Stimulated activated CD8-positive, alpha-beta memory T cell treated with anti-CD3 and anti-CD28 coated beads, Interleukin-7, amount 100 ng/mL, for 4 hours (primary cell): Measurements from ENCODE around the gene GGTA1.
"Not testable (repeated sequence)": the region's sequence is repeated elsewhere in the genome, so short reads cannot be mapped to it uniquely, and the experiment has no call there.

Experiments
- DNase-seq, 2 donors: peaks; one replicate each; pipeline ENCODE4 v3.0.0-alpha.2; 2020; ENCODE audit warnings: low read depth in 2 of 2

The GGTA1 gene

DNA sequence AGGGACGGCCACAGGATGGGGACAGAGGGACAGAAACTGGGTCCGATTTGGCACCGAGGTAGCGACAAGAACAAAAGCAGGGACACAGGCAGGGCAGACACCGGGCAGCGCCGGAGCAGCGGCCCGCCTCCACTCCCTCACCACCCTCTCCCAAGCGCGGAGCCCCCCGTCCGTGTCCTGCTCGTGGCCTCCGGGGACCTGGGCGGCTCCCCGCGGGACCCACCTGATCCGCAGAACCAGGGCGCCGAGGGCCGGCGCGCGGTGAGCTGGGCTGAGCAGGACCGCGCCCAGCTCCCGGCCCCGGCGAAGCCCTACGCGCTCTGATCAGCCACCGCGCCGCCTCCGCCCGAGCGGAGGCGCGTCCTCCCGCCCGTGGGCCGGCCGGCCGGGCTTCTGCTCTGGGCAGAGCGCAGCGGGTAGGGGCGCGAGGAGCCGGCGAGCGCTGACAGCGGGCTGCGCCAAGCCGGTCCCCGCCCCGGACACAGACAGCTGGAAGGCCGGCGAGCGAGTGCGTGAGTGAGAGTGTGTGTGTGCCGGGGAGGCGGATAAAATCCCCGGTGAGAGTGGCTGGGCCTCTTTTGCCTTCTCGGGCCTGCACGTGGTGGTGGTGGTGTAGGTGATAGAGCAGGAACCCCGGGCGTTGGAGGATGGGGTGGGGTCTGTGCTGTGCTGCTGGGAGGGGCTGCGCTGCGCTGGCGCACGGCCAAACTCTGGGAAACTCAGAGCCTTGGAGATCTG lies at the start of gene GGTA1:
GGTA1 (minus strand) TSS at position 418 of the 738 bp plus-strand sequence. CDS start 31,922 bp downstream, outside the sequence.
- DNase-seq = no peak

DNA sequence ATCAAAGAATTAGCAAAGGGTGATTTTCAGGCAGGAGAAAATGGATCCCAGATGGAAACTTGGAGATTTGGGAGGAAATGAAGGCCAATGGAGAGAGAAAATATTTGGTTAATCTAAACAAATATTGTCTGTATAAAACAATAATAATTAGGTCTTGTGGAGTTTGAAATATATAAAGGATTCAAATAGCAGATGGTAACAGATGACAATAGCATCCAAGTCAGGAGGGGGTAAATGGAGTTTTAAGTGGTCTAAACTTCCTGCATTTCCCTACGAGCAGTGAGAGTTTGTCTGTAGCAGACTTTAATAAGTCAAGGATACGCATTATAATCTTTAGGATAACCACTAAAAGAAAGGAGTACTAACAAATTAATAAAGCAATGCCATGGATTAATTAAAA lies 49.0 kb upstream of the GGTA1 start:
- no peak for DNase-seq

DNA sequence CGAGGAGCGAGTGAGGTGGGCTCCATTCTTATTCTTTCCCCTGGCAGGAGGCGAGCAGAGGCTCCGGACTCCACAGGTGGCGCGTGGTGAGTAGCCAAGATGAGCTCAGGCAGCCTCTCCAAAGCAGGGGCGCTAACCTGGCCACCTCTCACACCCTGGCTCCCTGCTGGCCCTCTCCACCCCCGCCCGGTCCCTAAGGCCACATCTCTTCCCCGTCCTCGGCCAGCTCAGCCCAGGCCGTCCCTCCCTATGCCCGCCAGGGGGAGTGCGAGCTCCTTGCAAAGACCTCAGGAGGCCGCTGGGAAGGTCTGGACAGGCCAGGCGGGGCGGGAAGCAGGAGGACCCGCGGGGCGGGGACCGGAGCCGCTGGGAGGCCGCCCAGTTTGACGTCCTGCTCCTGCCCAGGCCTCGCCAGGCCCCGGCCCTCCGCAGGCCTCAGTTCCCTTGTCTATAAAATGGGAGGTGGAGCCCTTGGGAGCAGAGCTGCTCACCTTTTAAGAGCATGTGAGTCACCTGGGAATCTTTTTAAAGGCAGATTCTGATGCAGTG lies 46.3 kb upstream of the GGTA1 start:
- DNase-seq = peak; percentile 9 to 37

DNA sequence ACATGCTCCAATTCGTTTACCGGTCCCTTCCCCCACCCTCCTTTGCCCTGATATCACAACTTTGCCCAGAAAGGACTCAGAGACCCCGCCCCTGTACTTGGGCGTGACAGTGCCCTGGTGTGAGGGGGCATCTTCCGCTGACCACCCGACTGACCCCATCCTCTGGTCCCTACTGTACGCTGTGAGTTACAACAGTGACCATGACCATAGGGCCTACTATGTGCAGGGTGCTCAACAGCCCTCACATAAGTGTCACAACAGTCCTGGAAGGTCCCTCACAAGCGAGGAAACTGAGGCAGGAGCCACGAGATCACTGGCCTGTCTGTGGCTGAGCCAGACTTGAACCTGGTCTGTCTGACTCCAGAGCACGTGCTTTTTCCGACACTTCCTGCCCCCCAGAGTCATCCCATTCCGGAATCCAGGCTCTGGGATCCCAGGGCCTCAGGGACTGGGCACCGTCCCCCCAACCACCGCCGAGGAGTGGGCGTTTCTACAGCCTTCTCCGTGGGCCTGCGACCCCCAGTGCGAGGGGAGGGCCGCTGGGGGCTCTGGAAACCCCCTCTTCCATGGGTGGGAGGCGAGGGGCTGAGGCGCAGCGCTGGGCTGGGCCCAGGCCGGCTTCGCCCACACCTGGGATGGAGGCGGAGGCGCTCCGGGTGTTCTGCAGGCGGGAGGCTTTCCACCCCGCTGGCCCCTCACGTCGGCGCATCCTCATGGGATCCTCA lies 45.7 kb upstream of the GGTA1 start:
- DNase-seq = no peak

DNA sequence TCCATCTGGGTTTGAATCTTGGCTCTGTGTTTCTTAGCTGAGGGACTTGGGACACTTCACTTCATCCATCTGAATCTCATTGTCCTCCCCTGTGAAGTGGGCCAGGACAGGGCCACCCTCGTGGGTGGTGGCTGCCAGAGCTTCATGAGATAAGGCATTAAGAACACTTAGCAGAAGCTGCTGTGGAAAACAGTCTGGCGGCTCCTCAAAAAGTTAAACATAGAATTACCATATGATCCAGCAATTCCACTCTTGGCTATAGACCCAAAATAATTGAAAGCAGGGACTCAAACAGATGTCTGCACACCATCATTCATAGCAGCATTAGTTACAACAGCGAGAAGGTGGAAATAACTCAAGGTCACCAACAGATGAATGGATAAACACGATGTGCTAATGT lies 42.4 kb upstream of the GGTA1 start:
- DNase-seq = no peak

DNA sequence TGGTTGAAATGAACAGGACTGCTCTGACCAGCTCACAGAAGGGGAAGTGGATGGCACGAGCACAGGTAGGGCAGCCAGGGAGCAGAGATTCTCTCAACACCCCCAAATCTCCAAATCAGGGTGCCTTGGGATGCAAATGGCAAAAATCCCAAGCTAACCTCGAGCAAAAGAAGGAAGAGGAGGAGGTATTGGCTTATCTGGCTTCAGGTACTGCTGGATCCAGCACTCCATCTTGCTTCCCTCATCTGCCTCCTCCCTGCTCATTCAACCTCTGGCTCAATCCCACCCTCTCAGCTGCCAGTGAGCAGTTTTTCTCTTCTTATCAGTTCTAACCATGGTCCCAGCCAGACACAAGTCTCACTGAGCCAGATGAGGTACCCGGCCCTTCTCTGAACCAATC lies 41.6 kb upstream of the GGTA1 start:
- DNase-seq = no peak

DNA sequence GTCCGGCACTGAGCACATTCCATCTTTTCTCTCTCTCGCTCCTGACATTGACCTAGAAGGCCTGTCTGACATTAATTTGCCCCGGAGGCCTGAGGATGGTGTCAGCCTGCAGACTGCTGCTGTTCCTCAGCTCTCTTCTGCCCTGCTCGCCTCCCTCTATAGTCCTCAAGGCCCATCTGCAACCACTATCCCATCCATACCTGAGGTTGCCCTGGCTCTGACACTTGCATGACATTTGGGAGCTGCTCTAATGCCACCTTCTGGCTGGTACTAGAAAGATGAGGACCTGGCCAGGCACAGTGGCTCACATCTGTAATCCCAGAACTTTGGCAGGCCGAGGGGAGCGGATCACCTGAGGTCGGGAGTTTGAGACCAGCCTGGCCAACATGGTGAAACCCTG lies 38.6 kb upstream of the GGTA1 start:
- DNase-seq = no peak

DNA sequence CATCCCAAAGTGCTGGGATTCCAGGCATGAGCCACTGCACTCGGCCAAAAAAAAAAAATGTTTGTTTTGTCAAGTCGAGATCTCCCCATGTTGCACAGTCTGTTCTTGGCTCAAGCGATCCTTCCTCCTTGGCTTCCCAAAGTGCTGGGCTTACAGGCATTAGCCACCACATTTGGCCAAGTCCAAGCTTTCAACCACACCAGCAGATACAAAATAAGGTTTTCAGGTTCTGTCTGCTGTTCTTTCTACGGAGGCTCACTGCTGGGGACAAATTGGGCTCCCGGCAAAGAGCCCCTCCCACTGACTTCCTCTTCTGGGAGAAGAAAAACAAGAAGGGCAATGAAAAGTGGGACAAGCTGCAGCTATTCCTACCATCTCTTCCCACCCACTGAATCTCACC lies 37.6 kb upstream of the GGTA1 start:
- DNase-seq = no peak

DNA sequence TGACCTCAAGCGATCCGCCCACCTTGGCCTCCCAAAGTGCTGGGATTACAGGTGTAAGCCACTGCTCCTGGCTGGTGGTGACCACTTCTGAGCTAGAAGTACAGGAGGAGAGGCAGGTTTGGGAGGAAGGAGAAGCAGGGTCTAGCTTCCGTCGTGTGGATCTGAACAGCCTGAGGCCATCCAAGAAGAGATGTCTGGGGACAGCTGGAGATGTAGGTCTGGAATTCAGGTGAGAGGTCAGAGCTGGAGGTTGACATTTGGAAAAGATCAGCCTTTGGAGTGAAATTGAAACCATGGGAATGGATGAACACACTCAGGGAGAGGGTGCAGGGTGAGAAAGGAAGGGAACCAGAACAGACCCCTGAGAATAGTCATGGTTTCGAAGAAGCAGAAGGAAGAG lies 33.2 kb upstream of the GGTA1 start:
- no peak for DNase-seq

DNA sequence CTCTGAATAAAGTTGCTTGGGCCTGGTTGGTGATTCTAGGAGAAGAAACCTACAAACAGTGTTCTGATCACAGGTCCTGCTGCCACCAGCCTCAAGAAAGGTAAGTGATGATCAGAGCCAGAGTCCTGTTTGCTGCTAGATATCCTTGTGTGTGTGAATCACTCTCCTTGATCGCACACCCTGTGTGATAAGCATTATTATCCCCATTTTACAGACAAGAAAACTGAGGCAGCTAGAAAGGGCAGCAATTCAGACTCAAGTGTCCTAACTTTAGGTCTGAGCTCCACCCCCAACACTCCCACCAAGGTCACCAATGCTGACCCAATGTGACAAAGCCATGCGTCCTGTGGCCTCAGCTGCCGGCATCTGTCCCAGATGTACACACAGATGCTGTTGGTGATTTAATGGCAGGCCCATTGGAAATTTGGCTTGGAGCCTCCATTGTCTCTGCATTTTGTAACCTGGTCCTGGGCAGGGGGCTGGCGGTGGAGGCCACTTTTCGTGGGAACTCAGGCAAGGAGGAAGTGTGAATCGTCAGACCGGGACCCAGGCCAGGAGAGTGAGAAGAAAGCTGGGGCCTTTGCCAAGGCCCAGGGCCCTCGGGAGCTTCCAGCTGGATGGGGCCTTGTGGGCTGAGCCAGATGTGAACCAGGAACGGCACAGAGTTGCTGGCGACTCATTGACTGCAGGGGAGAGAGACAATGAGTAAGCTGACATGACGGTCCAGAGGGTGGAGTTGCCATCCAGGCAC lies 29.8 kb upstream of the GGTA1 start:
- DNase-seq = no peak

DNA sequence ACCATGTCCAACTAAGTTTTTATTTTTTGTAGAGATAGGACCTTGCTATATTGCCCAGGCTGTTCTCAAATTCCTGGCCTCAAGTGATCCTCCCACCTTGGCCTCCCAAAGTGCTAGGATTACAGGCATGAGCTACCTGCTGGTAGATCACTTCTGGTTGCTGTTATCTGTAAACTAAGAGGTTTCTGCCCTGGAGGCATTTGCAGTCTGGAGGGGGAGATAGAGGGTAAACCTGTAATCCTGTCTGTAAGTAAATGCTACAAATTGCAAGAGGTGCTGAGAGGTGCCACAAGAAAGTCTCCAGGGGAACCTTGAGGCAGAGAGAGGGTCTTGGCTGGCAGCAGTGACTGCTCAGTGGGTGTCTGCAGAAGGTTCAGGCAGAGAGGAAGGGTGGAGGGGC lies 29.0 kb upstream of the GGTA1 start:
- DNase-seq = no peak

DNA sequence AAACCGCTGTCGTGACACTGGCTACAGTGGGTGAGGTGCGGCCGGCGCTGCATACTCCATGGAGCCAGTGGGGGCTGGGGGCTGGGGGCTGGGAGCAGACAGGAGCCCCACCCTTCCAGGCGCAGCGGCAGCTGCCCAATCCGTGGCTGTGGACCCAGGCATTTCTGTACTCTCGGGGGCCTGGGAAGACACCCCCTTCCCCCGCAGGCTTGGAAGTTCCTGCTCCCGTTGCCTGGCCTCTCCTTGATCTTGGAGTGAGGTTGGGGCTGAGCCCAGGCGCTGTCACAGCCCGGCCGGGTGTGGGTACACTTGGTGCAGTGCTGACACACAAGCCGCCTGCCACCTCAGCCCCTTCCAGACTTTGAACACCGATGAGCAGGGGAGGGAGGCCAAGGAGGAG lies 27.7 kb upstream of the GGTA1 start:
- no peak for DNase-seq

DNA sequence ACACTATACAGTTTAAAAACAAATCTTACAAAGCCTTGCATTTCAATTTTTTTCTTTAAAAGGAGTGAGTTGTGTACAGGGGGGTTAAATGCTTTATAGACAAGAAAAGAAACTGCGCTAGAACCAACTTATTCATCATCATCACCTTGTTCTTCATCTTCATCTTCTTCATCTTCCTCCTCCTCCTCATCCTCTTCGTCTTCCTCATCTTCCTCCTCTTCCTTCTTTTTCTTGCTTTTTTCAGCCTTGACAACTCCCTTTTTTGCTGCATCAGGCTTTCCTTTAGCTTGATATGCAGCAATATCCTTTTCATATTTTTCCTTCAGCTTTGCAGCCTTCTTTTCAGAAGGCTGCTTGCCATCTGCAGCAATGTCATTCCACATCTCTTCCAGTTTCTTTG lies 20.0 kb upstream of the GGTA1 start:
- DNase-seq = not testable (repeated sequence)

DNA sequence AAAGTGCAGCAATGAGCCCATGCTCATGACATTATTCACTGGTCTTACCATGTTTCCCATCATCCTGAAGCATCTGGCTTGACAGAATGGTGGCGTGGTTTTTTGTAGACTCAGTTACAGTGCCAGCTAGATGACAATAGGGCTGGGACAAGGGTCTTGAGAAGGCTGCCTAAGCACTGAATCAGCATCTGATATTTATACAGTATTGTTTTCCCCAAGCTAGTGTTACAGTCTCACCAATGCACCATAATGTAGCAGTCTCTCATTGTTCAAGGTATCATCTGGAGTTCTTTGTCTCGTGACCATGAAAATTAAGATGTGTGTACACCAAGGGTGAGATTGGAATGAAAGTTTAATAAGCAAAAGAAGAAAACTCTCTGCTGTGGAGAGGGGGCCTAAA lies 19.0 kb upstream of the GGTA1 start:
- DNase-seq = no peak

DNA sequence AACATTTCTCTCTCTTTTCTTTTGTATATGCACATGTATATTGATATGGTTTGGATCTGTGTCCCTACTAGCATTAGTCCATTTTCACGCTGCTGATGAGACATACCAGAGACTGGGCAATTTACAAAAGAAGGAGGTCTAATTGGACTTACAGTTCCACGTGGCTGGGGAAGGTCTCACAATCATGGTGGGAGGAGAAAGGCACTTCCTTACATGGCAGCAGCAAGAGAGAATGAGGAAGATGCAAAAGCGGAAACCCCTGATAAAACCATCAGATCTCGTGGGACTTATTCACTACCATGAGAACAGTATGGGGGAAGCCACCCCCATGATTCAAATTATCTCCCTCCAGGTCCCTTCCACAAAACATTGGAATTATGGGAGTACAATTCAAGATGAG lies 13.5 kb upstream of the GGTA1 start:
- not testable (repeated sequence) for DNase-seq

DNA sequence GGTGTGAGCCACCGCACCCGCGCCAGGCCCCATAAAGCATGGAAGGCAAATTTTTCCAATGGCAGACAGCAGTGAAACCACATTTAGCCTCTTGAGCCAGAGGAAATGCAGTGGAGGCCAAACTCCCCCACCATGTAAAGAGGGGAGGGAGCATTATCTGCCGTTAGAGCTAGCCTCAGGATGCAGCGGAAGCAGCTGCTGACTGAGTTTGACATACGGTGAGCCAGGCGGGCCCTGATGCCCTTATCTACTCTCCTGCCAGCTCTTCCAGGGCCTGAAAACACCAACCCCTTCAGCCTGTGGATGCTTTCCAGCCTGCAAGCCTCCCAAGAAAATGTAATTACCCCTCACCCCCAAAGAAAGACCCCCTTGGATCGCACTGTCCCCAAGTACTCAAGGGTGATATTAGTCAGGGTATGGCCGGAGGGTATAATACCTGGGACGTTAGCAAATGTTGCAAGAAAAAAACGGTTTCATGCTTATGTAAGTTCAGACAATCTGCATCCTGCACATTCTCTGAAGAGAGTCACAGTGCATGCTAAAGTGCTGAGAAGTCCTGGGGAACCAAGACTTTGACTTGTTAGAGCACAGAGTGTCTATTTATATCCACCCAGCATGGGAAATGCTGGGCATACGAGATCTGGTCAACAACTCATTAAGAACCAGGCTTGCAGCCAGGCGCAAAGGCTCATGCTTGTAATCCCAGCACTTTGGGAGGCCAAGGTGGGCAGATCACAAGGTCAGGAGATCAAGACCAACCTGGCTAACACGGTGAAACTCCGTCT lies 11.3 kb upstream of the GGTA1 start:
- no peak for DNase-seq

DNA sequence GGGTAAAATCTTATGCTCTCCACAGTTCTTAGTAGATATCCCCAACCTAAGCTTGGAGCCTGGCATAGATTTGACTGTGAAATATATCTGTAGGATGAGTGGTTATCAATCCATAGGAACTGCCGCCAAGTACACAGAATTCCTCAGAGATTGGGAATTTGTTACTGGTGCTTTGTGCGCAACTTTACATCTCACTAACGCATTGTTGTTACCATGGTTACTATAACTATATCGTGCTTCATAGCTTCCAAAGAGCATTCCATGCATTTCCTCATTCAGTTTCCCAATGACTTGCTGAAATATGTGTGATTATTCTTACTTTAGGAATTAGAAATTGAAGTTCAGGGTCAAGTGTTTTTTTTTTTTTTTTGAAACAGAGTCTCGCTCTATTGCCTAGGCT lies 9.5 kb upstream of the GGTA1 start:
- no peak for DNase-seq

DNA sequence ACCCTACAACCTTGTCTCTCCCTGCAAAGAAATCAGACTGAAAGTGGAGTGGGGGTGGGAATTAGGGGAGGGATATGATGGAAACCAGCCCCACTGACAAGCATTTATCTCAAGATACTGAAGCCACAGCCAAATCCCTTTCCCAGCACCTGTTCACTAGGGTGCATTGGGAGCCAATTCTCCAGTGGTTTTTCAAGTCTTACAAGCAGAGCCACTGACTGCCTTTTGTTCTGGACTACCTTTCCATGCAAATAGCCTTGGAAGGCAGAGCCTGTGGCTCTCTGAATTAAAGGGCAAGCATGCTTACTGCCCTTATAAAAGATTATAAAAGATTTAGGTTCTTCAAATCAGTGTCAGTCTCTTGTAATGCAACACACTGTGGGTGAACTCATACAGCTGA lies 8.8 kb upstream of the GGTA1 start:
- DNase-seq = no peak

DNA sequence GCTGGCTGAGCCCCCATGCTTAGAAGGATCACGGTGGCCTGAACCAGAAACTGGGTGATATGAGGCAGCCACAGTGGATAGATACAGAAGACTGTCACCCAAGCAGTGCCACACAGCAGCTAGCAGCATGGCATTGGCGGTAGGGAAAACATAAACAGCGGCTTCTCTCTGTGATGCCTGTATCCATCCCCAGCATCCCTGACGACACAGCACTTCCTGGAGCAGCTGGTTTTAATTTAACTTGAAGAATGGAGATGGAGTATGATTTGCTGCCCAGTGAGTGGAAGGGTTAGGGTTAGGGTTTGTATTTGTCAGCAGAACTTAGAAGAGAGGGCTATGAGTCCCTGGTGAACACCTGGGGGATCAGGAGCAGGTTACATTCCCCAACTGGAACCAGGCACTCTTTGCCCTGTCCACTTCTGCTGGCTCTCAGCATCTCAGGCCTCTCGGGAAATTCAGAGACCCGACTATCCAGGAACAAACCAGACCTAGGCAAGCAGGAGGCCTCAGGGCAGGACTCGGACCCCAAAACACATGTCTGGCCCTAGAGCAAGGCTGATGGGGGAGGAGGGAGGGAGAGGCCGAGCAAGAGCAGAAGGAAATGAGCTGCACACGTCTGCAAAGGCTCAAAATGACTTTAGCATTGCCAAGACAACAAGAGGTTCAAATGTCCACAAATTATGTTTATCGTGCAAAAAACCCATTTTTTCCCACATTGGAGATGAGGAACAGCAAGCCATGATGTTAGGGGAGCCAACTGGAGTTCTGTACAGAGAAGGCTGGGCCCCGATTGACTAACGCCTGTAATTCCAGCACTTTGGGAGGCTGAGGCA lies 6.5 kb upstream of the GGTA1 start:
- no peak for DNase-seq

DNA sequence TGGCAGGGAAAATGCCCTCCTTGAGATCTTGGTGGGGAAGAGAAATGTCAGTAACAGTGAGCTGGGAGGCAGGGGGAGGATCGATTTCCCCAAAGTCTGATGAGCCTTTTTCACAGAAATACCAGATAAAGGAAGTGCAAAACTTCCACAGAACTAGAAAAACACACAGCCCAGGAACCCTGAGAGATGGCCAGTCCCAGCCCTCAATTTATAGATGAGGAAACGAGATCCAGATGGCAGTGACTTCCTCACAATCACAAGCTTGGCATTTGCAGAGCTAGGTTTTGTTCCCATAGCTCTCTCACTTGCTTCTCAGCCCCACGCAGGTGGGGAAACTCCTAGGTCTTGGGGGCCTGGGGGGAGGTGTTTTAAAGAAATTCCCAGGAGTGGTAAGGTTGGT lies 3.8 kb upstream of the GGTA1 start:
- DNase-seq = no peak

DNA sequence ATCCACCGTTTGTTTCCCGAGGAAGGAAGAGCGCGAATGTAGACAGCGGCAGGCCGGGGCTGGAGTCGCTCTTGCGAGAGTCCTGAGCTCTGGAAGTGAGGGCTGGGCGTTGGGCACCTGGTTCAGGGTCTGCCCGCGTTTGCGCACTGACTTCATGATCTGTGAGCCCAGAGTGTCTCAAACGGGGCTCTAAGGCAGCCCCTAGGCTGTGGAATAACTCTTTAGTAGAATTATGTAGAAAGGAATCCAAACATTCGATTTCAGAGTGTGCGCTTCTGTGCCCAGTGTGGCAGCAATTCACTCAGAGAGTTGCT lies 478 bp upstream of the GGTA1 start:
- no peak for DNase-seq
